Nephron progenitor cell (in vitro differentiated cells): ENCODE results near the gene DPH3.

Experiments used
- DNase-seq: peaks from one replicate; pipeline ENCODE4 v3.0.0; 2021
- H3K27ac Mint-ChIP-seq: 2 replicates; pipeline ENCODE4 v1.8.0; 2021; ENCODE audit warnings: mild to moderate bottlenecking, moderate library complexity, mixed read lengths
- H3K27me3 Mint-ChIP-seq: 2 replicates; pipeline ENCODE4 v1.8.0; 2021; ENCODE audit warnings: mild to moderate bottlenecking, low read depth, mixed read lengths; ENCODE audit not compliant: poor library complexity
- H3K36me3 Mint-ChIP-seq: 2 replicates; pipeline ENCODE4 v1.8.0; 2021; ENCODE audit warnings: low read depth, mixed read lengths
- H3K4me1 Mint-ChIP-seq: 2 replicates; pipeline ENCODE4 v1.8.0; 2021; ENCODE audit warnings: mixed read lengths
- H3K4me3 Mint-ChIP-seq: 2 replicates; pipeline ENCODE4 v1.8.0; 2021; ENCODE audit warnings: mild to moderate bottlenecking, moderate library complexity, mixed read lengths
- H3K9me3 Mint-ChIP-seq: 2 replicates; pipeline ENCODE4 v1.8.0; 2021; ENCODE audit warnings: mild to moderate bottlenecking, moderate library complexity, mixed read lengths
- CTCF ChIP-seq: fragments of 200-600 bp; sonication (generic); IDR thresholded peaks from 2 replicates; pipeline ENCODE4 v1.5.0; 2021; ENCODE audit warnings: antibody characterized with exemption

Gene DPH3

GRCh38 chr3:16241225-16241624, 23.5 kb downstream of the DPH3 start:
- DNase-seq, result no peak
- no peak for TF ChIP-seq CTCF
- no peaks in the 10 kb centered on the region for H3K9me3 Mint-ChIP-seq

GRCh38 chr3:16240229-16241023, 24.3 kb downstream of the DPH3 start:
- Mint-ChIP-seq H3K36me3 (no peaks in the 10 kb centered on the region), H3K27ac (no peak overlapping the region)

More at GRCh38 chr3:16241225-16241624, 23.5 kb downstream of the DPH3 start:
- no peaks in the 10 kb centered on the region for H3K27me3 Mint-ChIP-seq
- no peak overlapping the region for H3K4me3 Mint-ChIP-seq
- peaks cover 27% of the 10 kb centered on the region for H3K4me1 Mint-ChIP-seq
- no peaks in the 10 kb centered on the region for H3K36me3 Mint-ChIP-seq
- H3K27ac Mint-ChIP-seq, result no peak overlapping the region

GRCh38 chr3:16239780-16240179, 25.0 kb downstream of the DPH3 start:
- Mint-ChIP-seq H3K27me3 (no peaks in the 10 kb centered on the region), H3K4me3 (no peak overlapping the region), H3K36me3 (no peaks in the 10 kb centered on the region), H3K4me1 (peaks cover 21% of the 10 kb centered on the region), H3K27ac (no peak overlapping the region), H3K9me3 (no peaks in the 10 kb centered on the region)
- no peak for TF ChIP-seq CTCF
- DNase-seq, result no peak

More at GRCh38 chr3:16240229-16241023, 24.3 kb downstream of the DPH3 start:
- no peak for DNase-seq
- H3K27me3 Mint-ChIP-seq, result no peaks in the 10 kb centered on the region
- no peak overlapping the region for H3K4me3 Mint-ChIP-seq
- H3K9me3 Mint-ChIP-seq, result no peaks in the 10 kb centered on the region
- H3K4me1 Mint-ChIP-seq, result peaks cover 27% of the 10 kb centered on the region
- no peak for TF ChIP-seq CTCF

GRCh38 chr3:16239086-16239770, 25.5 kb downstream of the DPH3 start:
- H3K36me3 Mint-ChIP-seq, result no peaks in the 10 kb centered on the region
- no peak overlapping the region for H3K27ac Mint-ChIP-seq
- peaks cover 21% of the 10 kb centered on the region for H3K4me1 Mint-ChIP-seq
- H3K4me3 Mint-ChIP-seq, result no peak overlapping the region
- no peaks in the 10 kb centered on the region for H3K27me3 Mint-ChIP-seq
- no peak for TF ChIP-seq CTCF
- peaks cover 4% of the 10 kb centered on the region for H3K9me3 Mint-ChIP-seq
- DNase-seq, result no peak

- Mint-ChIP-seq H3K27ac (no peak overlapping the region), H3K4me3 (no peak overlapping the region), H3K9me3 (peaks cover 4% of the 10 kb centered on the region), H3K36me3 (no peaks in the 10 kb centered on the region), H3K27me3 (no peaks in the 10 kb centered on the region), H3K4me1 (peaks cover 11% of the 10 kb centered on the region)
- no peak for DNase-seq
- TF ChIP-seq CTCF, result no peak
These were observed 27.8 kb downstream of the DPH3 start for GRCh38 chr3:16236856-16237393.
